Stimulated activated CD8-positive, alpha-beta memory T cell treated with anti-CD3 and anti-CD28 coated beads, Interleukin-7, amount 100 ng/mL, for 48 hours (primary cell): ENCODE data around the gene NAGLU.

Experiments used
- DNase-seq, 2 donors: peaks; one replicate each; pipeline ENCODE4 v3.0.0-alpha.2; 2020; ENCODE audit warnings: low read depth in 1 of 2; ENCODE audit errors: extremely low read depth in 1 of 2

Gene NAGLU

DNA sequence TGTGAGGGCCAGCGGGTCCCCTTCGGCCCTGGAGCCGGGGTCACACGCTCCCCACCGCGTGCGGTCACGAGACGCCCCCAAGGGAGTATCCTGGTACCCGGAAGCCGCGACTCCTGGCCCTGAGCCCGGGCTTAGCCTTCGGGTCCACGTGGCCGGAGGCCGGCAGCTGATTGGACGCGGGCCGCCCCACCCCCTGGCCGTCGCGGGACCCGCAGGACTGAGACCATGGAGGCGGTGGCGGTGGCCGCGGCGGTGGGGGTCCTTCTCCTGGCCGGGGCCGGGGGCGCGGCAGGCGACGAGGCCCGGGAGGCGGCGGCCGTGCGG, at the start of gene NAGLU:
TSS of gene NAGLU (plus strand) at position 194 of the 324 bp plus-strand sequence. CDS start at position 226, 32 bp downstream.
- peak; percentile 77 to 84 for DNase-seq

DNA sequence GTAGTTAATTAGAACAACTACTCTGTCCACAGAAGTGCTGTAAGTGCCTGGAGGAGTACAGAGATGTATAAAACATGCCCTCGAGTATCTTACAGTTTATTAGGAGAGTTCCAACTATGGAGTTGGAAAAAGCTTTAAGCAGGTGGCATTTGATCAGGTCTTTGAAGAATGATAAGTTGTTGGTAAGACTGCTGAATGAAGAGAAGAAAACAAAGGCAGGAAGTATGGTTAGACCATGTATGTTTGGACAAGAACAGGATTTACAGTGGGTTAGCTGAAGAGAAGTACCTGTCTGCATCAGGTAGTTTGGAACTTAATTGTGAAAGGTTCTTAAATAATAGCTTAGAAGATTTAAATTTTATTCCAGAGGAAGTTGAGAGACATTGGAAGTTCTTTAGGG, 48.0 kb upstream of the NAGLU start:
- DNase-seq: no peak

DNA sequence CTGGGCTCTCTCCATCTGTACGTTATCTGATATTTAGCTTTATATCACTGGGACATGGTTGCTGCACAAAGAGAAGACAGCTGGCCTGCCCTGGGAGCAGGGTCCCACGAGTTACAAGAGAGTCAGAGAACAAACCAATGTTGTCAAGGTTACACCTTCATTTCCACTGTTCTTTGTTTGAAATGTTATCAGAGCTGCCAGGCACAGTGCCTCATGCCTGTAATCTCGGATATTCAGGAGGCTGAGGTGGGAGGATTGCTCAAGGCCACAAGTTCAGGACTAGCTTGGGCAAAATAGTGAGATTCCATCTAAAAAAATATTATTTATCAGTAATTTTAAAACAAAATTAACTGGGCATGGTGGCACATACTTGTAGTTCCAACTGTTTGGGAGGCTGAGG, 42.7 kb upstream of the NAGLU start:
- DNase-seq: no peak

DNA sequence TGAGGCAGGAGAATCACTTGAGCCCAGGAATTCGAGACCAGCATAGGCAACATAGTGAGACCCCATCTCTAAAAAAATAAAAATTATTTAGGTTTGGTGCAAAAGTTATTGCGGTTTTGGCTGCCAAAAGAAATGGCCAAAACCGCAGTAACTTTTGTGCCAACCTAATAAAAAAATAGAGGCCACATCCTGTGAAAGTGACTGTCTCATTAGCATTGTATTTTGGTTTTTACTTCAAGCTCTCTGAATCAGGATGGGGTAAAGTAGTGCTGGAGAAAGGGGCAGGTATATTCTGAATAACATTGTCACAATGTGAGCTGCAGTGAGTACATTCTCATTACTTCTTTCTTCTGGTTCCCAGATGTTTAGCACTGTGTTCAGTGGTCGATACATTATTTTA, 41.4 kb upstream of the NAGLU start:
- no peak for DNase-seq

DNA sequence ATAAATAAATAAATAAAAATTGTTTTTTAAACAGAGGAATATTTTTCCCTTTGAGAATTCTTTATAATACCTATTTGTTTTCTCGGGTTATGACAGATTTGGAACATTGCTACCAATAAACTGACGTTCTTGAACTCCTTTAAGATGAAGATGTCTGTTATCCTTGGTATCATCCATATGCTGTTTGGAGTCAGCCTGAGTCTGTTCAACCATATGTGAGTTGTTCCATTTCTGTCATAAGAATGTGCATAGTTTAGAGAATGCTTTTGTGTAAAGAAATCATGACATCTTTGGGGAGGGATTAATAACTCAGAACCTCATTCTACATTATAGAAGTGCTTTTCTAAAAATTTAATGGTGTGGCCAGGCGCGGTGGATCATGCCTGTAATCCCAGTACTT, 37.2 kb upstream of the NAGLU start:
- no peak for DNase-seq

DNA sequence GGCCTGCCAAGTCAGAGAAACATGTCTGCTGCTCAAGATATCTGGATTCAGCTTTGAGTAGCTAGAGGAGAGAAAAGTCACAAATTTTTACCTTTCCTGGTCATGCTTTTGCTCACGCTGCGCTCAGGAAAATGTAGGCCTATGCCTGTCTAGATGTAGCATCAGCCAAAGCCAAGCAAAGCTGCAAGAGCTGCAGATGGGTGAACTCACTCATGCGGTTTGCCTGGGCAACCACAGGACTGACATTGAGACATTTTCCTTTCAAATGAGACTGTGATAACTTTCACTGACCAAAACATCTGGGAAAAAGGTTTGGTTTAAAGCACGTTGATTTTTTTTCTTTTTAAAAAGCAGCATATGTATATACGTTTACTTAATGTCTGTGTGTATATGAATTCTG, 34.0 kb upstream of the NAGLU start:
- DNase-seq: no peak

DNA sequence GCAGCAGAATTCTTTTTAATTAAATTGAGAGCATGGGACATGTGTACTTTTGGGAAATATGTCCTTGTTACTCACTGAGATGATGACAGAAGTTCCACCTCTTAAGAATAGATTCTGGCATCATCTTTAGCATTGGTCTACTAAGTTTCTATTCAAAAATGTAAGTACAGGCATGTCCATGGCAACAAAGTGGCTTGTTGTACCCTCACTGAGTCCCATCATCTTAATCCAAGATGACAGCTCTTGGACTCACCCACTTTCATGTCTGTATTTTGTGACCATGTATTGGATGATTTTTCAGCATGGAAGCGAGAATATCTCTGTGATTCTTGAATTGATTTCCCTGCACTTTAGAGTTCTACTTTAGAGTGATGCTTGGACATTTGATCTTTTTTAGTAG, 33.1 kb upstream of the NAGLU start:
- no peak for DNase-seq

DNA sequence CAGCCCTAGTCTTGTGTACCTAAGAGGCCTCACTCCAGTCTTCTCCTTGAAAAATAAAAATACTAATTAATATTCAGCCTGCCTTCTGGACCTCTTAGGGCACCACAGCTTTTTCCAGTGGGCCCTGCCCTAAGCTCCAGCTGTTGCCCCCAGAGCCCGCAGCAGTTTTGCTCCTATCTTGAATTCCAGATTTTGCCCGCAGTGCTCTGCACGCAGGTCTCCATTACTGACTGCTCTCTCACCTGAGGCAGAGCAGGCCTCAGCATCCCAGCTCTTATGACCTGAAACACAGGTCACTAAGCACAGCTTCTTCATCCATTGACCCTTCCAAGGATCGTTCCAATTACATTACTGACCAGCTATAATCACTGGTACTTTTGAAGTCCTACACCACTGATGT, 28.4 kb upstream of the NAGLU start:
- no peak for DNase-seq

DNA sequence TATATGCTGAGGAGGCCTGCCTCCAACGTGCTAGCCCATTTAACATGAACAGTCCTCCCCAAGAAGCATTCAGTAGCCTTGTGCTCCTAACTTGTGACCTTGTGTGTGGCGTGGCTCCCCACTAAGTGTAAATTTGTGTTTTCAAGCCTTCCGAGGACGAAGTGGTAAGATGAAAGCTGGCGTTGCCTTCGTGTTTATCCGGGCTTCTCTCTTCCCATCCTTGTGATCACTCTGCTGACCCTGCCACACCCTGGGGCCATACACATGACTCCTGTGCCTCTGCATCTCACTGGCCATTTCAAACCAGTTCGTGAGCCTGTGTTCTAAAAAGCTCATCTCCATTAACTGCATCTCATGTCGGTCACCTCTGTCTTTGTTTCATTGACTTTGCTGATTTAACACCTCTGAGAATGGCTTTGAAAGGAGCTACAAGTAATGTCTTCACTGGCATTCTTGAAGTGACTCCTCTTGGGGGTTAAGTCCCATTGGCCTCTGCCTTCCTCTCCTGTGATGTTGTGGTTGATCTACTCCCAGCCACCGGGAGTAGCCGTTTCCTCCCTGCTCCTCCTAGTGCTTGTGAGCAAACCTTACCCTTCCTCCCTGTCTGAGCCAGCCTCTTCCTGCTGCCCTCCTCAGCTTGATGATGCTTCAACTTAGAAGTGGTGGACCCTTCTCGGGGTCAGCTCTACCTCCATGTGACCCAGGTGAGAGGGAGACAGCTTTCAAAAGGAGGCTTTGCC, 27.4 kb upstream of the NAGLU start:
- DNase-seq: no peak

DNA sequence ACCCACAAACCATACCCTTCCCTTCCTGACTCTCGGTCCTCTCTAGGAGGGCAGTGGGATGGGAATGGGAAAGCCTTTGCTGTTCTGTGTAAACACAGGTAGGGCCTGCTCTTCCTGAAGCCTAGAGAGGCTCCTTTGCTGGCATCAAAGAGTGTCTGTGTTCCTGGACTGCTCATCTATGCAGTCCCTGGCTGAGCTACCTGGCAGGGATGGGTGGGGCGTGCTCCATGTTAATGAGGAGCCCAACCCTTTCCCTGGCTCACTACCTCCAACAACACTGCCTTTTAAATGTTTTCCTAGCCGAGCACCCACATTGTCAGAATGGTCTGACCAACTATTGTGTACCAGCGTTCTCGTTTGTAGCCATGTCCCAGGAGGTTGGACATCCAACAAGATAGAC, 26.6 kb upstream of the NAGLU start:
- DNase-seq: no peak

DNA sequence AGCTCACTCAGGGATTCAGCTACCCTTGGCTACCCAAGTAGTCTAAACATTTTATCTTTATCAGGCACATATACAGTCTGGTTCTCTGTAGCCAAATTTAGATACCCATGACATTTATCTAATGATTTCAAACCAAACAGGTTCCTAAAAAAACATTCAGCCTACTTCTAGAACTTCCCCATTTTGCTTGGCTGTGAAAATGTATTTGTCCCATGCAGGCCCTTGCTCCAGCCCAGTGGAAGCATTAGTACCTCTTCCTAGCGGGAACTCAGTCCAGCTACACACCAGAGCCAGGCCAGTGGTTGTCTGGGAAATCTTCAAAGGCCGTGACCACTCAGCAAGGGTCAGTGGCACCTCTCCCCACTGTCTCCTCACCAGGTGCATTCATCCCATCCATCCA, 26.2 kb upstream of the NAGLU start:
- no peak for DNase-seq

DNA sequence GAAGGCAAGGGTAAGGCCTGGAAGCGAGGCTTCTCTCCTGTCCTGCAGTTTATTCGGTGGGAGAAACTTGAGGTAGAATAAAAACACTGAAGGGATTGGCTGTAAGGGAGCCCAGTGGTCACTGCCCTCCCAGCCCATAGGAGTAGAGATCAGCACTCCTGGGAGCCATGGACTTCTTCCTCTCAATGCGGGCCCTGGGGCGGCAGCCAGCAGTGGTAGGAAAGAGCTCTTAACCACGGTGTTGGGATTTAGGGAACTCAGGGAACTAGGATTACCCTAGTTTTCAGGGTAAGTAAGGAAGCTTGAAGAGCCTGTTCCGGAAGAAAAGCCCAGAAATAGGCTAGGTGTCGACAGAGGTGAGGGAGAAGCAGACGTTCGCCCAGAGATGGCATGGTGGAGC, 23.8 kb upstream of the NAGLU start:
- no peak for DNase-seq

DNA sequence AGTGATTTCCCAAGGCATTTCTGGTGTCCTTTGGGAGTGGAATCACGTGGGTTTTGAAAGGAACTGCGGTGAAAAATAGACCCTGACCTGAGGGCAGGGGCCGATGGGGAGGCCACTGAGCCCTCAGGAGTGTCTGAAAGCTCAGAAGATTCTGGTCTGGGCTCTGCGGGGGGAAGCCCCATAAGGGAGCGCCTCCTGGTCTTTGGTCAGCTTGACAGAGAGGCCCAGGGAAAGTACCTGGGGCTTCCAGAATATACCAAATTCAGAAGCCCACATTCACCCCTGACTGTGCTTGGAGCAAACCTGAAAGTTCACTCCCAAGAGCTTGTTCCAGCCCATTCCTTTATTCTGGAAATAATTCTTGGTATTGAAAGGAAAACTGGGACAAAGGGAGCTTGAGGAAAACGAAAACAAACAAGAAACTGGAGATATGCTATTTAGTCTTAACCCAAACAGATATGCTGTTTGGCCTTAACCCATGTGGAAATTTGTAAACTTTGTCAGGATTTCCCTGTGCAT, 23.2 kb upstream of the NAGLU start:
- DNase-seq: no peak

DNA sequence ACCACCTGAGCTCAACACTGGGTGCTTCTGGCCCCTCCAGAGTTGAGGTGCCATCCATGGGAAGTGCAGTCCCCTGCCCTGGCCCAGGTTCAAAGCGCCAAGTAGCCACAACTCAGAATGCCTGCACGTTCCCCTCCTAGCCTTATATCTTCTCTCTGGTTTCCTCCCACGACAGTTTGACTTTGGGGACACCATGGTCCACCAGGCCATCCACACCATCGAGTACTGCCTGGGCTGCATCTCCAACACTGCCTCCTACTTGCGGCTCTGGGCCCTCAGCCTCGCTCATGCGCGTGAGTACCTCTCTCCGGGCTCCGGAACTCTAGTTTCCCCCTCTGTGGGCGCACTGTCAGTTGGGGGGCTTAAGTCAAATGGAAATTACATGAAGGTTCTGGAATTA, 22.4 kb upstream of the NAGLU start:
- no peak for DNase-seq

DNA sequence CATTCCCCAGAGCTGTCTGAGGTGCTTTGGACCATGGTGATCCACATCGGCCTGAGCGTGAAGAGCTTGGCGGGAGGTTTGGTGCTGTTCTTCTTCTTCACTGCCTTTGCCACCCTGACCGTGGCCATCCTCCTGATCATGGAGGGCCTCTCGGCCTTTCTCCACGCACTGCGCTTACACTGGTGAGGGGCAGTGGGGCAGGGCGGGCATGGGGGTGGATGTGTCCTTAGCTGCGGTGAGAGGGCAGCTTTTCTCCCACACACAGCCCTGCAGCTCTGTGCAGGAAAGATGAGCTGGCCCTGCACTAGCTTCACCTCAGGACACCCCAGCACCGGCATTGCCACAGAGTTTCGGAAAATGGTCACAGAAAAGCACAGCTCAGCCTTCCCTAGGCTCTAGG, 21.8 kb upstream of the NAGLU start:
- DNase-seq: no peak

DNA sequence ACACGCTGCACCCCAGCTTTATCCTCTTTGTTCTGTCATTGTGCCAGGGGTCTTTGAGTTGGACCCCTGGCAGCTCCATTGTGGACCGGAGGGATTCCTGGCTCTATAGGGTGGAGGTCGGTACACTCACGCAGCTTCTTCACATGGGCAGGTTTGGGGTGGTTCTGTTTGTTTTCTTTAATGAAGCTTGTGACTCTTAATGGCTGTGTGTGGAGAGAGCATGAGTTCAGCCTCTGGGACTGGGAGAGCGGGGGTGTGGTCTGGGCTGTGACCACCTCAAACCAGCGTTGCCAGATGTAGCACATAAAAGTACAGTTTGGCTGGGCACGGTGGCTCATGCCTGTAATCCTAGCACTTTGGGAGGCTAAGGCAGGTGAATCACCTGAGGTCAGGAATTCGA, 21.2 kb upstream of the NAGLU start:
- no peak for DNase-seq

DNA sequence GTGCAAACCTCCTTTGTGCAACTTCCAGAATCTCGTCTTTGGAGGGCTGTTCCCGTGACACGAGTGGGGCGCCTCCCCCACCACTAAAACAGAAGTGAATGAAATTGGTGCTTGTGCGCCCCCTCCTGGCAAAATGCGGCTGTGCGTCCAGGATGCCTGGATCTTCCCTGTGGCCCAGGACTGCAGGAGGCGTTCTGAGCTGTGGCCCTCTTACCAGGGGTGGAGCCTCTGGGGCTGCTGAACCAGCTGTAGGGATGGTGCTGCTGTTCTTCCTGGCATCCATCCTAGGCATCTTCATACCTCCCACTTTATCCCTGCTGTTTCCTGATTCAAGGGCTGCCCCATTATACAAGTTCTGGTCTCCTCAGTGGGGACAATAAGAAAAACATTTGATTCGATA, 18.5 kb upstream of the NAGLU start:
- DNase-seq: peak; percentile 49 to 61

DNA sequence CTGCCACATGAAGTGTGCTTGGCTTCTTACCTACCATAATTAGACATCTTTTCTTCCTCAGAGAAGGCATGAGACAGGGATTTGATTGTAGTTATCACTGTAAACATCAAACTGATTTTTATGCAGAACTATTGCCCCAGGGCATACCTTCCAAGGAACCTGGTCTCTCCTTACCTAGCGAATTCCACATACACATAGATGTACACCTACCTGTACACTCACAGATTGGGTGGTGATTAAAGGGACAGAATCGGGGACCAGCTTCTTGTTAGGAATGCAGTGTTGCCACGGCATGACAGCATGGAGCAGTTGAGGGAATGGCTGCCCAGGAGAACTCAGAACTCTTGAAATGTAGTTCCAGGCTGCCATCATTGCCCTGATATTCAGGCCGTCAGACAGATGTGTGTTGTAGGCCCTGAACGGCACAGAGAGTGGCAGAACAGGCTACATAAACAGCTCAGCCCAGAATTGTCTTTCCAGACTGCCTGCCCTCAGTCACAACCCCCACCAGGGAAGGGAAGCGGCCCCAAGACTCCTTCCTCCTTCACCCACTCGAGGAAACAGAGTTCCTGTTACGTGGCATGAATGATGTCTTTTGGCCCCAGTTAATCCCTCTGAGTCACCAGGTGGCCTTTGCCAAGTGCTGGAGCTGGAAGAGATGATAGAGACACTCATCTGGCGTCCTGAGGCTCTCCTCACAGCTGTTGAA, 17.8 kb upstream of the NAGLU start:
- no peak for DNase-seq

DNA sequence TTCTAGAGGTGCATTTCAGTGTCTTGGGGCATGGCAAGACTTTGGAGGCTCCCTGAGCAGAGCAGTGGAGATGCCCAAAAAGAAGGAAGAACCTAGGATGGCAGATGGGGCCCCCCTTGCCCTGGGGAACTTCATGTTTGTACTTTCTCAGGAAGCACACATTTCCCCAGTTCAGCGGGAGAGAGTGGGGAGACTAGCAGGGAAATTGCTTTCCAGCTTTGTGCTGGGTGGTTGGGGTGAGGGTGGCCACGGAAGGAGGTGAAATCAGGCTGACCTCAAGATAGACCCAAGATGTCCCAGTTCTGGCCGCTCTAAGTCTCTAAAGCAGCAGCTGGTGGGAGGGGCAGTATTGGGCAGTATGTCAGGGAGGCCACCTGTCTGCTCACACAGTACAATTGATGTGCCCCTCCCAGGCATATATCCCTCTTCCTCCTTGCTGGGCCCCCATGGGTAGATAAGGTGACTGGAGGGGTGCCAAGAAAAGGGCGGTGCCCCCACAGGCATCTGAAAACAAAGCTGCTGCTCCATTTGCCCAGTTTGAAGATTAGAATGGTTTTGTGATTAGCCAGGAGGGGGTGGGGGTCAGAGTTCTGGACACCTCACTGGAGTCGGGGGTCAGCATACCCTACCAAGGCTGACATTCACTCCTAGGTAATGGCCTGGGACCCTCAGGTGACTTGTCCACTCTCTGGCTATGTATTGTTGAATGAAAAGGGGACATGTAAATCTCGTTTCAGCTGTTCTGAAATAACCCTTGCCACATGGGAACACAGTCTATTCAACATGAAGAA, 17.1 kb upstream of the NAGLU start:
- DNase-seq: no peak

DNA sequence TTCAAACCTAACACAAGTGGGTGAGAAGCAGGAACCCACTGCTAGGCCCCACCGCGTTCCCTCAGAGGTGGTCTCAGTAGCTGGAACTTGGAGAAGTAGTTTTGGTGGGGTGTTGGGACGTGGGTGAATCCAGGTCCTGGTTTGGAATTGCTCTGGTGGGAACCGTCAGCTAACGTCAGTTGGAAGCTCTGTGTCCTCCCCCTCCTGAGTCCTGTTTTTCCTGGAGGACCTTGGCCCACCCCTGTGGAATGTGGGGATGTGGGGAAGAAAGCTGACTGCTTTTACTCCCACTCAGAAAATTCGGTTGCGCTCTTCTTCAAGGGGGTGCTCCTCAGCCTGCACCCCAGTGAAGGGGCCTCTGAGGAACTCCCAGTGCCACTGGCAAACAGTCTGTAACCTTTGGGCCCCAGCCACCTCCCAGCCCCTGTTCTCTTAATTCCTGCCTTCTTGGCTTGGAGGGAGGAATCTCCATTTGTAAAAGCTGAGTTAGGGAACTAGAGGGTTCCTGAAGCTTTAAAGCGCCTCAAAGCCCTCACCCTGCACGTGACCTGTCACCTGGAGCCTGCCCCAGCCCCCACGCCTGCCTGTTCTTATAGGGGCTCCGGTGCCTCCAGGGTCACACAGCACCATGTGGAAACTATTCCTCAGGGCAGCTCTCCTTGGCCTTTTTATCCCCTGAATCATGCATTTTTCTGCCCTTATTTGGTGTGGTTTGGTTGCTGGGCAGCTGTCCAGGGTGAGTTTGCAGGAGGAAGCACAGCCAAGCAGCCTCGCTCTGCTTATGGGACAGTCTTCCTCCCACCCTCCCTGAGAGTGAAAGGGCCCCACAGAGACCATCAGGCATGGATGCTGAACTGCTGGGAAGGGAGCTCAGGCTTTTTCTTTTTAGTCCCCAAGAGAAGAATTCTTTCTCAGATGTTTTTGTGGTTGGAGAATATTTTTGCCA, 16.2 kb upstream of the NAGLU start:
- DNase-seq: no peak

DNA sequence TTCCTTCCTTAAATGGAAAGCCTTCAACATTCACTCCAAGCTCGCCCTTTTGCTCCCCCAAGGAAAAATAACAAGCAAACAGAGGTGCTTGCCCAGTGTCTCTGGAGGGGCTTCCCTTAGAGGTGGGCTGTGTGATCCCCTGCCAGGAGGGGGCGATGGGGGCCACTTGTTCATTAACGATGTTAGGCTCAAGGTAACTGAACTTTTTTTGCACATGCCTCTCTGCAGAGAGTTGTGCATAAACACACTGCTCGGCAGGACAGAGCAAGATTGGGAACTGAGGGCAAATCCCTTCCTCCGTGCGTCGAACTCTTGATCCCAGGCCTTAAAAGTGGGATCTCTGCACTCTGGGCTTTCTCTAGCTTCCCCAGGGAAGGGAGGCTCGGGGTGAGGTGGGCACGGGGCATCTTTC, 15.5 kb upstream of the NAGLU start:
- DNase-seq: no peak
